Stimulated activated CD4-positive, alpha-beta T cell treated with anti-CD3 and anti-CD28 coated beads, Interleukin-12 subunit alpha, Interleukin-12 subunit beta, amount 100 ng/mL, for 48 hours (primary cell): ENCODE measurements around the gene SLC35C1.
"Not testable (repeated sequence)": the region's sequence is repeated elsewhere in the genome, so short reads cannot be mapped to it uniquely, and the experiment has no call there.

Source experiments
- DNase-seq, 3 donors: peaks; one replicate each; pipeline ENCODE4 v3.0.0-alpha.2; 2020; ENCODE audit warnings: low read depth in 2 of 3, low spot score in 1 of 3

Gene SLC35C1

DNA sequence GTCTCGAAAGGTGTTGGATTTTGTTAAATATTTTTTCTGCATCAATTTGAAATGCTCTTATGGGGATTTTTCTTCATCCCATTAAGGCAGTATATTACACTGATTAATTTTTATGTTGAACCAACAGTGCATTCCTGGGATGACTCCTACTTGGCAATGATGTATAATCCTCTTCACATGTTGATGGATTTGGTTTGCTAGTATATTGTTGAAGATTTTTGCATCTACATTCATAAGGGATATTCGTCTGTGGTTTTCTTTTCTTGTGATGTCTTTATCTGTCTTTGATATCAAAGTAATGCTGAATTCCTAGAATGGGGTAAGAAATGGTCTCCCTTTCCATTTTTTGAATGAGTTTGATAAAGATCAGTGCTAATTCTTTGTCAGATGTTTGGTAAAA lies 18.7 kb upstream of the SLC35C1 start:
- DNase-seq: no peak

DNA sequence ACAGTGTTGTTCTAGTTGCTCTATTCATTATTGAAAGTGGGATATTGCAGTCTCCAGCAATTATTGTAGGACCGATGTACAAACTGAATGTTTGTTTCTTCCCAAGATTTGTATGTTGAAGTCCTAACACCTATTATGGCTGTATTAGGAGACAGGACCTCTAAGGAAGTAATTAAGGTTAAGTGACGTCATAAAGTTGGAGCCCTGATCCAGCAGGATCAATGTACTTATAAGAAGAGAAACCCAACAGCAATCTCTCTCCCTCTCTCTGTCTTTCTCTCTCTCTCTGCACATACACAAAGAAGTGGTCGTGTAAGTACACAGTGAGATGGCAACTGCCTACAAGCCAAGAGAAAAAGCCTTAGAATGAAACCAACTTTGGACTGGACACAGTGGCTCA lies 16.1 kb upstream of the SLC35C1 start:
- no peak for DNase-seq

DNA sequence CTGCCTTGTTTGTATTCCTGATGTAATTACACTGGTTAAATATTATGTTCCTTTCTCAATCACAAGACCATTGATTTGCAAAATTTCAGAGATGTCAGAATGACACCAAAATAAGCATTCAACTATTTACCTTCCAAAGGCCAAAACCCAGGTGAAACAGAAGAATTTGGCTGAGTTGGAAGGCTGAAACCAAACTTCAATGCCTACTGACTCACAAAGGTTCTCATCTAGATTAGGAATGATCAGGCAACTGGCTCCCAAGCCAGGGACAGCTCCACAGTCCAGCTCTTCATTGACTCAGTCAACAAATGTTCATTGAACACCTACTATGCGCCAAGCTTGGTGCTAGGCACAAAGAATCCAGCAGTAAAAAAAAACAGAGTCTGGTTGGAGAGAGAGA lies 13.4 kb upstream of the SLC35C1 start:
- no peak for DNase-seq

DNA sequence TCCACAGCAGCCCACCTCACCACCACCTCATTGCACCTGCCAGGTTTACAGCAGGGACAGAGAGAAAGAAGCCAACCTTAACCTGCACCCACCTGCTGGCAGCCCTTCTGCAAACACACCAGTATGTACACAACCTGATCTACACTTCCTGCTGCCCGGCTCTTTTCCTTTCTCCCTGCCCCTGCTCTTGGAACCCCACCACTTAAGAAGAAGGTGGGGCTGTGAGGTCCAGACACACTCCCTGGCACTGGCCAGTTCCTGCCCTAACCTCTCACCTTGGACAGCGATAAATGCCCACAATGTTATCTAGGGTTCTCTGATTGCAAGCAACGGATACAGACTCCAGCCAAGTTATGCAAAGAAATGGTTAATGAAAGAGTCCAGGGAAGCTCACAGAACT lies 10.8 kb upstream of the SLC35C1 start:
- no peak for DNase-seq

DNA sequence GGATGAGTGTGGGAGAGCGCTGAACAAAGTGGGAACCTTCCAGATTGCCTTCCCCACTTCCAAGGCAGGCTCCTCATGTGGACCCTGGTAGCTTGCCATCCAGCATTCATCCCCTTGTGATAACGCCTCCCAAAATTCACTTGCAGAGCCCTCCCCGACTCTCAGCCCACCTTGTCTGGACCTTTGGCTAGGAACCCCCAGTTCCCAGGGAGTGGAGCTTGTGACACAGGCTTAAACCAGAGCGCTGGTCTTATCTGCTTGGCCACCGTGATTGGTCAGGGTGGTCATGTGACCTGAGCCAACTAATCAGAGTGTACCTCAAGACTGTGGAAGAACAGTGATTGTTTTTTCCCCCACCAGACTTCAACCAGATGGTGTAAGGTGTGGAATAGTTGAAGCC lies 9.6 kb upstream of the SLC35C1 start:
- DNase-seq: no peak

DNA sequence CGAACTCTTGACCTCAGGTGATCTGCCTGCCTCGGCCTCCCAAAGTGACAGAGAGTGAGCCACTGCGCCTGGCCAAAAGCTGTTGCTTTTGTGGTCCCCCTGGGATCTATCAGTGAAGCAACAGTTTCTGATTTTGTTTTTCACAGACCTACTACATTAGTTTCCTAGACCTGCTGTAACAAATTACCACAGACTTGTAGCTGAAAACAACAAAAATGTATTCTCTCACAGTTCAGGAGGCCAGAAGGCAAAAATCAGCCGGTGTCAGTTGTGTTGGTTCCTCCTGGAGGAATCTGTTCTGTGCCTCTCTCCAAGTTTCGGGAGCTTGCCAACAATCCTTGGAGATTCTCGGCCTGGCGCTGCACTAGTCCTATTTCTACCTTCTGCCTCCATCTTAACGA lies 8.5 kb upstream of the SLC35C1 start:
- DNase-seq: no peak

DNA sequence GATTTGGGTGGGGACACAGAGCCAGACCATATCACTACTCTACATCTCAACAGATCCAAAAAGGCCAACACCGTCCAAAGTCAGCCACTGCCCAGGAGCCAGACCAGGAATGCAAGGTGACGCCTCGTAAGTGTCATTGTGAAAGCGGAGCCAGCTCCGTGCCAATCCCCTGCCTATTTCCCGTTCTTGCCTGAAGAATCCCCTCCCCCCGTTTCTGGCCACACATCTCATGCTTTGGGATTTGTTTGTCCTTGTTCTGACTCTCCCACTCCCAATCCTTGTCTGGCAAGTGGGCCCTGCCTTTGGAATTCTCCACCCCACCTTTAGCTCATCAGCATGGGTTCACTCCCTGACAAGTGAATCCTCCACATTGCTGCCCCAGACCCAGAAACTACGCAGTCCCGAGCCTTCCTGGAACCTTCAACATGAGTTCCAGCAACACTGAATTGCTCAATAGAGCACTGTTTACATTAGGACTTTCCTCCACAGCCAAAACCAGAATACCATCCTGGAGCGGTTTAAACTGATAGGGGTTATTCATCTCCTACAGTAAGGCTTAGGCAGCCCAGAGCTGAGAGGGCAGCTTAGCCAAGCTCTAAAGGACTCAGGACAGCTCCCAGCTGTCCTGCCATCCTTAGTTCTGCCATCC lies 6.0 kb upstream of the SLC35C1 start:
- no peak for DNase-seq

DNA sequence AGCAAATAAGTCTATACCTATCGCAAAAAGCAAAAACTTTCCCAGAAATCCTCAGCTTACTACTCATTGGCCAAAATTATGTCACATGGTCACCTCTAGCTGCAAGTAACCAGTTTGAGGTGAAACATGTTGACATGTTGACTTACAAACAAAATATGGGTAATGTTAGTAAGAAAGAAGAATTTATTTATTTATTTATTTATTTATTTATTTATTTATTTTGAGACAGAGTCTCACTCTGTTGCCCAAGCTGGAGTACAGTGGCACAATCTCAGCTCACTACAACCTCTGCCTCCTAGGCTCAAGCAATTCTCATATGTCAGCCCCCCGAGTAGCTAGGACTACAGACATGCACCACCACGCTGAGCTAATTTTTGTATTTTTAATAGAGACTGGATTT lies 5.4 kb upstream of the SLC35C1 start:
- DNase-seq: no peak

DNA sequence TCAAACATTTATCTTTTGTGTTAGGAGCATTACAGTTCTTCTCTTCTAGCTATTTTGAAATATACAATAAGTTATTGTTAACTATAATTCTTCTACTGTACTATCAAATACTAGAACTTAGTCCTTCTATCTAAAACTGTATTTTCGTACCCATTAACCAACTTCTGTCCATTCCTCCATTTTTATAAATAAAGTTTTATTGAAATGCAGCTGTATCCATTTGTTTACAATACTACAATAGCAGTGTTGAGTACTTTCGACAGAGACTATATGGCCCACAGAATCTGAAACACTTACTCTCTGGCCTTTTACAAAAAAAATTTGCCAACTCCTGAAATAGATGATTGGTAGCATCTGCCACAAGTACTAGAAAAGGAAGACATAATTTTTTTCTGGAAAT lies 4.7 kb upstream of the SLC35C1 start:
- no peak for DNase-seq

DNA sequence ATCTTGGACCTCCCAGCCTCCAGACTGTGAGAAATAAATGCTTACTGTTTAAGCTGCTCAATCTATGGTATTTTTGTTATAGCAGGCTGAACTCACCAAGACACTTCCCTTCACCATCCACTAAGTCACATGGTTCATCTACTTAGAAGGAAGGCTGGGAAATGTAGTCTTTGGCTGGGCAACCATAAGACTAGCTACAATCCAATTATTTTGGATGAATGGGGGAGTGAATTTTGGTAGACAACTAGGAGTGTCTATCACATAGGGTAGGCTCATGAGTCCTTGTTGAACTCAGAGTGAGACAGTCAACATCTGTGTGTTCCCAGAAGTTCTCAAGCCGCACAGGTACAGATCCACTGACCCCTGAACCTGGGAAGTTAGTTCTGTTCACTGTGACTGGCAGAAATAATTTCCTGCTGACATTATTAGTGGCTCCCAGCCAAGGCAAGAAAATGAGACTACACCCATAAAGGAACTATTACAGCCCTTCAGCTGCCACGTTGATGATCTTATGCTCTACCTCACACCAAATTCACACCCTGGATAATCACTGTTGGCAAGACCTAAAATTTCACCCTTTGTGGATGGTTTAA lies 3.1 kb upstream of the SLC35C1 start:
- DNase-seq: no peak

DNA sequence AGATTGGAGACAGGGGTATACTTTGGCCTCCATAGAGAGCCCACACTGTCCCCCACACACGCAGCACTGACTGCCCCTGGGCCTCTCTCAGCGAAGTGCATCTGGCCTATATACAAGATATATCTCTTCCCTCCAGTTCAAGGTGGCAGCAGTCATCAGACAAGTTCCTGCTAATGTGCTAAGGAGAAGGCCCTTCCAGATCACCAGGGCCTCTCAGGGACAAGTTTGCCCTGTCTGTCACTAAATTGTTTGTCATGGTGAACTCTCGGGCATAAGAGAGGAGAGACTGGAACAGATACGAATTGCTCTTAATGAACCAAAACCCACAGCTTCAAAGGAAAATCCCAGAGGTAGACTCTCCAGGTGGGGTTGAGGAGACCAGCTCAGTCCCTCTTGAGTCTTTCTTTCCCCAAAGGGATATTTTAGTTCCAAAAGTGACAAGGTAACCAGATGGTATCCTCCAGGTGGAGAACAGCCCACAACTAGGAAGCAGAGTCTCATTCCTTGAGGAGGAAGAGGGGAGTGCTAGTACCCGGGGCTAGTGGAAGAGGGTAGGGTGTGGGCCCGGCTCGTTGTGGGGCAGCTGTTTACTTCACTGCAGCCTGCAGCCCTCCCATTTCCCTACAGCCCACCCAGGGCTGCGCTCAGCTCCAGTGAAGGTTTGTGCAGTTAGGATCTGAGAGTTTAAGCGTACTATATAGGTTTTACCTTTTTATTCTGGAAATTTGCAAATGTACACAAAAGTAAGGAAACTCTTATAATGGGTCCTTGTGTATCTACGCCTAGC lies 2.2 kb upstream of the SLC35C1 start:
- DNase-seq: no peak

DNA sequence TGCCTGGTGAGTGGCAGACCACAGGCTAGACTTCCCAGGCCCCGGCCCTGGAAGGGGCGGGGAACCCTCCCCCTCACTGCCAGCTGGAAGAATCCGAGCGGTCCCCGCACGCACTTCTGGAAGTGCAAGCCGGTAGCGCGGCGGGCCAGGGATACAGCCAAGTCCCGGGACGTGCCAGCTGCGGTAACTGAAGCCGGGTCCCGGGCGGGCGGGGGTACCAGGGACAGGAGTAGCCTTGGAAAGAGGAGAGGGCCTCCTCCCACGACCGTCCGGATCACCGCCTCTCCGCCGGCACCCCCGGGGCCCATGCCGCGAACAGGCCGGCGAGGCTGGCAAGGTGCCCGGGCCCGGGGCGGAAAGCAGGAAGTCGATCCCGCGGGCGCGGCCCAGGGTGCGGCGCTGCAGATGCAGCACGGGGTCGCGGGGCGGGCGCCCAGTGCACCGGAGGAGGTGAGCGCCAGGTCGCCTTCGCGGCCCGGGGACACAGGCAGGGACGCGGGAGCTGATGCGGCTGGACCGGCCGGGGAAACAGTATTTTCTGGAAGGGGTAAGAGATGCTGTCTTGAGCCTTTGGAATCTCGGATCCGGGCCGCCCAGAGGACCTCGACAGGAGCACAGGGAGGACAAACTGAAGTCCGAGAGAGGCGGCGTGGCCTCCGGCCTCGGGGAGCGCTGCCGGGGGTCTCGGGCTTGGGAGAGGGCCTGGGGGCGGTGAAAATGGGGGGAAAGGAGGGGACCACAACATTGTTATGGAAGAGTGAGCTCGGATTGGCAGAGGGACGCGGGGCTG lies 783 bp upstream of the SLC35C1 start:
- DNase-seq: peak; percentile 18 to 57 (median 32)

DNA sequence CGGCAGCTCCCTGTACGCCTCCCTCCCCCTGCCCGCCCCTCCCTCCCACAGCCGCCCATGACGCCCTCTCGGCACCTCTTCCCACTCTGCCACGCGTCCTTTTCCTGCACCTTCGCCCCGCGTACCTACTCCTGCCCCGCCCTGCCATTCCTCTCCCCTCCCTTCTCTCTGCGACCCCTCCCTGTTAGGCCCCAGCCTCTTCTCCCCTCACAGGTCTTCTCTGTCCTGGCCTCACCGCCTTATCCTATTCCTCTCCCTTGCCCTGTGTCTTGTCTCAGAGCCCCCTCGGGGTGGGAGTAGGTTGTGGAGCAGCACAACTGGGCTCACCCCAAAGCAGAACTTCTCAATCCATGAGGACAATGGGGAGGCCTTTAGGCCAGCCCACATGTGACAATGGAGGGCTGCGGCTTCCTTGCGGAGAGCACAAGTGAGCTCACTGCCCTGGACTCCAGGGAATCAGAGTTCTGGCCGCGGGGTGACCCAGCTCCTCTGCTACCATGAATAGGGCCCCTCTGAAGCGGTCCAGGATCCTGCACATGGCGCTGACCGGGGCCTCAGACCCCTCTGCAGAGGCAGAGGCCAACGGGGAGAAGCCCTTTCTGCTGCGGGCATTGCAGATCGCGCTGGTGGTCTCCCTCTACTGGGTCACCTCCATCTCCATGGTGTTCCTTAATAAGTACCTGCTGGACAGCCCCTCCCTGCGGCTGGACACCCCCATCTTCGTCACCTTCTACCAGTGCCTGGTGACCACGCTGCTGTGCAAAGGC lies 539 bp downstream of the SLC35C1 start:
- DNase-seq: peak in 2 of 3 donors; percentile 7 to 32

DNA sequence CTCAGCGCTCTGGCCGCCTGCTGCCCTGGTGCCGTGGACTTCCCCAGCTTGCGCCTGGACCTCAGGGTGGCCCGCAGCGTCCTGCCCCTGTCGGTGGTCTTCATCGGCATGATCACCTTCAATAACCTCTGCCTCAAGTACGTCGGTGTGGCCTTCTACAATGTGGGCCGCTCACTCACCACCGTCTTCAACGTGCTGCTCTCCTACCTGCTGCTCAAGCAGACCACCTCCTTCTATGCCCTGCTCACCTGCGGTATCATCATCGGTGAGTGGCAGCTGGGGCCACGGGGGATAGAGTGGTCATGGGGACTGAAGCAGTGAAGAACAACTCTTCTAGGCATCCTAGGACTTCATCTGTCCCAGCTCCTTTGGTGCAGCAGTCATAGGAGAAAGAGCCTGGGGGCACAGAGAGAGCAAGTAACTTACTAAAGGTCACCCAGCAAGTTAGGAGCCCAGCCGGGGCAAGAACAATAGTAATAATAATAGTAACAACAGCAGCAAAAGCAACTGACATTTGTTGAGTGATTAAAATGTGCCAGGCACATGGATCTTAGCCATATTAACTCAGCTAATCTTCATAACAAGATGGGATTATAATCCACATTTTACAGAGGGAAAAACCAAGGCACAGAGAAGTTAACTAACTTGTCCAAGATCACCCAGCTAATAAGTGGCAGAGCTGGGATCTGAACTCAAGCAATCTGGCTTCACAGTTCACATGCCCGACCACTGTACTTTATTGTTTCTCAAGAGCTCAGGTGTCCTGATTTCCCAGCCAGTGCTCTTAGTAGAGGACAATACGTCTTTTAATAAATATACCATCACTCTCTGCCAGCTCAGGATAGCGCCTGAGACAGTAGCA lies 1.4 kb downstream of the SLC35C1 start:
- DNase-seq: no peak

DNA sequence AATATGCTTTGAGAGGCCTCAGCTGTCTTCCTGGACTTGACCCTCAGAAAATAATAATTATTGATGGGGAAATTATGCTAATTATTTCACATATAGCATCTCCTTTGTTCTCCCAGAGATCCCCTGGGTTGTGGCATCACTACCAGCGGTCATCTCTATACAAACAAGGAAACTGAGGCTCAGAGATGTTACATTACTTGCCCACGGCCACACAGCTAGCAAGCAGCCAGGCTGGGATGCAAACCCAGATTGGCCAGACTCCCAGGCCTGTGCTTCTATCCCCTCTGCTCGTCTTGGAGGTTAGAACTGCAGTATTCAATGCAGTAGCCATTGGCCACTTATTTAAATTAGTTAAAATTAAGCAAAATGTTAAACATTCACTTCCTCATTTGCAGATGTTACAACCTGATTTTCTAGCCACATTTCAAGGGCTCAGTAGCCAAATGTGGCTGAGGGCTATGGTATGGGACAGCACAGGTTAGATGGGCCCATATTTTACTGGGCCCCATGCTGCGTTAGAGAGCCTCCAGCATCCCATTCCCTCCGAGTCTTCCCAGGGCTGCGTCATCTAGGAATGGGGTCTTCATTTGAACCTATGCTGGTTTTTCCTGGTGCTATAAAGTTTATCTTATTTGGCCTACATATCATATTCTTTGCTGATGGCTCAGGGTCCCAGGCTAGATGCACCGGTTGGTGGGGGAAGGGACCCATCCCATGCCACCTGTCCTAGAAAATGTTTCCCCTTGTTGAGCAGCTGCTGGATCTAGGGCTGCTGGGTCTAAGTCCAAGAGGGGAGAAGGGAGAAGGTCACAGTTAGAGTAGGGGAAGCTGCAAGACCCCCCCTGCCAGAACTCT lies 2.2 kb downstream of the SLC35C1 start:
- no peak for DNase-seq

DNA sequence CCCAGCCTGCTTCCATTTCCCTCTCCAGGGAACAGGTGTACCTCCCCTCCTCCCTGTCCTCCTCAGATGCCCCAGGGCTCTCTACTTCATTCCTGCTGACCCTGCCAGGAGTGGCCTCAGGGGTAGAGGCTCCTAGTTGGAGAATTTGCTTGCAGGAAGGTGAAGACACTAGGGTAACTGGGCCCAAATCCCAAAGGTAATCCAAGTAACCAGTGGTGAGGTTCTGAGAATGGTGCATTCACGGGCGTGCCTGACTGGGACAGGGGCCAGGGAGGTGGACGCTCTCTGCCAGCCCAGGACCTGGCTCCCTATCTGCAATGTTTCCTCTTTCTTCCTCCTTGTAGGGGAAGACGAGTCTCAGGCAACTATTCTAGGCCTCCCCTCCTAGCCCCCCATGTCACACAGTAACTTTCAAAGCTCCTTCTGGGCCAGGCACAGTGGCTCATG lies 2.9 kb downstream of the SLC35C1 start:
- no peak for DNase-seq

DNA sequence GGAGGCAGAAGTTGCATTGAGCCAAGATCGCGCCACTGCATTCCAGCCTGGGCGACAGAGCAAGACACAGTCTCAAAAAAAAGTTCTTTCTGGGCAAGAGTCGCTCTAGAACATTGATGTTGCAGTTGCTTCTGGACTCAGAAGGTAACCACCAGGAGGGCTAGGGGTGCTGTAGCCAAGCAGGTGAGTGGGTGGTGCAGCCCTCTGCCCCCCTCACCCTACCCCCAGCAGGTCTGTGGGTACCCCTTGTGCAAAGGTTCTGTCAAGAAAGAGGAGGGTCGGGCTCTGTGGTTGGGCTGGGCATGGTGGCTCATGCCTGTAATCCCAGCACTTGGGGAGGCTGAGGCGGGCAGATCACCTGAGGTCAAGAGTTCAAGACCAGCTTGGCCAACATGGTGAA lies 3.5 kb downstream of the SLC35C1 start:
- DNase-seq: not testable (repeated sequence)

DNA sequence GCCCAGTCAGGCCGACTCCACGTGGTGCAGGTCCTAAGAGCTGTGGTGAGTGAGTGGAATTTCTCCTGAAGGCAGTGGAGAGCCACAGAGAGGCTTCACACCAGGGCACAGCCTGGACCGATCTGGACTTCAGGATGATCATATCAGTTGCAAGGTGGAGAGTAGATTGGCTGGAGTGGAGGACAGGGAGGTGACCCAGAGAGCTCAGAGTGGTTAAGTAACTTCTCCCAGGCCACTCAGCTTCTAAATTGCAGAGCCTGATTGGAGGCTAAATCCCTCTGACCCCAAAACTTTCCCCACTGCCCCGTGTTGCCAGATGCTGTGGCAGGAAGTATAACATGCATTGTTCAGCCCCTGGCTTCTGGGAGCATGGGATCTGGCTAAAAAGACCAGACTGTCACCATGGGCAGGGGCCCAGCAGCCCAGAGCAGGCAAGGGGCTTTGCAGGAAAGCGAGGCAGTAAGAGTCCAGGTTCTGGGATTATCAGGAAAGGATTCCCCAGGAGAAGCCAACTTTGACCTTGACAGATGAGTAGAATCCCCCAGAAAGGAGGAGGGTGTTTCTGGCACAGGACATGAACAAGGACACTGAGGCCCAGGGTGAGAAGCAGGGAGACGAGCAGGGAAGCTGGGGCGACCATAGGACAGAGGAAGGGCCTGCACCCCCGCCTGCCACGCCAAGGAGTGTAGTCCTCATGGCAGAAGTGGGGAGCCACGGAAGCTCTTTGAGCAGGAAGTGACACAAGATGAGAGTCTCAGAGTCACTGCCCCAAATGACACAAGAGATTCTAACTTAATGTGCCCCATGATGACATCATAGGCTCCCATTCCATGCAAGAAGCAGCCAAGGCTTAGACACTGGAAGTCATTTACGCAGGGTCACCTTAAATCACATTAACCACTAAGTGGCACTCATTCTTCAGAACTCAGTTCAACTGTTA lies 4.8 kb downstream of the SLC35C1 start:
- DNase-seq: no peak
